GM11168 (cell line): ENCODE data around the gene LDLRAD4.
"Not testable (repeated sequence)": the region's sequence is repeated elsewhere in the genome, so short reads cannot be mapped to it uniquely, and the experiment has no call there.

ENCODE experiments used
- in situ Hi-C: fragments of 300-500 bp; cut with MboI; formaldehyde crosslinking; loops from one replicate; pipeline ENCODE4 v1.12.0; 2022; ENCODE audit warnings: low sequenced_read_pairs; ENCODE audit not compliant: unreplicated experiment

The LDLRAD4 gene

GRCh38 chr18:13608024-13608562 is 389.5 kb downstream of the LDLRAD4 start:
- in situ Hi-C loops: not testable (repeated sequence)

- in situ Hi-C loops: no loop called here
Measured at GRCh38 chr18:13608791-13609532, 390.4 kb downstream of the LDLRAD4 start.

DNA sequence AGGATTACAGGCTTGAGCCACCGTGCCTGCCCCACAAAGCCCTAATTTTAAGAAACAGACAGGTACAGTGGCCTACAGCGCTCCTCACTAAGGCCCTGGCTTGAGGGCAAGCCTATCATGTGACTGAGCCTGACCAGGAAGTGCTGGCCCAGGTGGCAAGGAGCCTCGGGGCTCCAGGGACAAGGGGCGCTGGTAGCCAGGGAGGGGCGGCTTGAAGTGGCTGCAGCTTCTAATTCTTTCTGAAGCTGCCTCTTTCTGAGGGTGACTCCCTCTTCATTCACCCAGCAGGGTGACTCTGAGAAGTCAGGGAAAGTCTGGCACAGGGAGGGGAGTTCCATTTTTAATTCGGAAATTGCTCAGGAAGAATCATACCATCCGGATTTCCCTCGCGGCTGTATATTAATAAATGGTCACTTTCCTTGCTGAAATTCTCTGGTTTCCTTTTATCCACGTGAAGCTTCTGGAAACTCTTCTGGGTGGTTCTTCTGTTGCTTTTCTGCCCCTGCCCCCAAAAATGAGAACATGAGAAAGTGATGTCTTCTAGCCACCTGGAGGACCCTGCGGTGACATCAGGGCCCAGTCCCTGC is 392.1 kb downstream of the LDLRAD4 start:
- in situ Hi-C loops: loop anchor here (5.0 kb wide), 1 partner anchor 33 kb away; no protein-coding TSS in a partner anchor

DNA sequence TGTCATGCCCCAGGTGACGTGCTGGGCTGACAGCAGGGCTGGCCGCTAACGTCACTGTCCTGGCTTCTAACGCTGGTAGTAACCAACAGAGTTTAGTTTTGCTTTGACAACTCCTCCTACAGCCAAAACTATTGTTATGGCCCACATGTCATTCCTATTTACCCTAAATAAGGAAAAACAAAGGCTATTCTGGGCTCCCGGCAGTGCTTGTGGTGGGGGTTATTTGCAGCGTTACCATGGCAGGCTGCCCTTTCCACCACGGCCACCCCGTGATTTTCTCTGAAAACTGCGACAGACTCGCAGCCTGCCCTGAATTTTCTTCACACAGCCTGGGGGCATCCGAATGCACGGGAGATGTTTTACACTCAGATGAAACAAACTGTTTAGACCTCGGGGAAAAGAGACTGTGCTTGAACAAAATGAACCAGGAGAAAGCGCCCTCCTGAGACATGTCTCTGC is 392.6 kb downstream of the LDLRAD4 start:
- in situ Hi-C loops: loop anchor here (5.0 kb wide), 1 partner anchor 34 kb away; no protein-coding TSS in a partner anchor

GRCh38 chr18:13611601-13612195 is 393.1 kb downstream of the LDLRAD4 start:
- in situ Hi-C loops: loop anchor here (5.0 kb wide), 1 partner anchor 34 kb away; no protein-coding TSS in a partner anchor

- in situ Hi-C loops: loop anchor here (5.0 kb wide), 1 partner anchor 35 kb away; no protein-coding TSS in a partner anchor
Measured at GRCh38 chr18:13612196-13612997, 393.8 kb downstream of the LDLRAD4 start.

- in situ Hi-C loops: loop anchor here (5.0 kb wide), 1 partner anchor 36 kb away; no protein-coding TSS in a partner anchor
Measured at GRCh38 chr18:13613099-13613498, 394.5 kb downstream of the LDLRAD4 start.

DNA sequence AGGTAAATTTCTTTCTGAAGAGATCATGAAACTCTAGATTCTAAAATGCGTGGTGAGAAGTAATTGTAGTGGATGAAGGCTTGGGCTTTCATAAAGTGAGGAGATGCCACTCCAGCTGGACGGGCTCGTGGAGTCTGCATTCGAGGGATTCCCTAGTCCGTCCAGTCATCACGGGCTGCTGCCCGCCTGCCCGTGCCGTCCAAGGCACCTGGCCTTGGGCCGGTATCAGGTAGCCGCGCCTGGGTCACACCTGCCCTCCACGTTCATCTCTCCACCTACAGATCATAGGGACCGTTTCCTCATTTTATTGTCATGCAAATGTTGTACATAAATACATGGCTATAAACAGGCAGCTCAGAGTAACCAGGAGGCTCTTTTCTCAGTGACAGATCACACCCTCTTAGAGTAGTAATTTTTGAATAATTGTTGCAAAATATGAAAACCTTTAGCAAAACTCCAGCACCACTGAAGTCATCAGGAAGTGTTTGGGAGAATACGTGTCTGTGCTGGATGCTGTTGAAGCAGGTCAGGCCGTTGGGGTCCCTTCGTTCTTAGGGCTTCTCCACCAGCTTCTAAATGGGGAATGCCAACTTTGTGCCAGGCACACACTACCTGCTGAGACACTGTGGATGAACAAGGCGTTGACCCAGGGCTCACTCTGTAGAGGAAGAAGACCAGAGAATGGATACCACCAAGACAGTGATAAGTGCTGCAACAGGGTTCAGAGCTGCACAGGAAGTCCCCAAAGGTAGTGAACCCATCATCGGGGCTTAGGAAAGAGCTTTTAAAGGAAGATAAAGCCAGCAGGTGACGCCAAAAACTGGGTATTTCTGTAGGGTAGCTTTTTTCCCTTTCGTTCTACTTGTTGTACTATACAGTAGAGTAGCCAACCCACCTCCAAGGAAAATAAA is 395.3 kb downstream of the LDLRAD4 start:
- in situ Hi-C loops: loop anchor here (5.0 kb wide), 1 partner anchor 37 kb away; no protein-coding TSS in a partner anchor

GRCh38 chr18:13614641-13615288 is 396.2 kb downstream of the LDLRAD4 start:
- in situ Hi-C loops: loop anchor here (5.0 kb wide), 1 partner anchor 37 kb away; no protein-coding TSS in a partner anchor

- in situ Hi-C loops: no loop called here
Measured at GRCh38 chr18:13615432-13615861, 396.9 kb downstream of the LDLRAD4 start.

DNA sequence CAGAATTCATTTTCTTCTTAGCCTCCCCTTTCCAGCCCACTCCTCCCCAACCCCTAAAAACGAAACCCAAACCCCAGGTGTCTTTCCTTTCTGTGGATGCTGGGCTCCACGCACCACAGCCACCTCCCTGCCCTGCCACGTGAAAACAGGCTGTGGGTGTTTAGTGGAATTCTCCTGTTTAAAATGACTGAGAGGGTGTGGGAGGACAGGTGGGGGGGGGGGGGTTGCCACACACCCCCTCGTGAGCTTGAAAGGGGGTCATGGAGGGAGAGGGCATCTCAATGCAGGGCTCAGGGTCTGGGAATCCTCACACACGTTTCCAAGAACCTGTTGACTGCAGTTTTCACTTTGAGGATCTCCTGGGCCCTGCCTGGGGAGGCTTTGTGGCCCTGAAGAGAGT is 397.5 kb downstream of the LDLRAD4 start:
- in situ Hi-C loops: no loop called here

- in situ Hi-C loops: no loop called here
Measured at GRCh38 chr18:13616525-13617035, 398.0 kb downstream of the LDLRAD4 start.

DNA sequence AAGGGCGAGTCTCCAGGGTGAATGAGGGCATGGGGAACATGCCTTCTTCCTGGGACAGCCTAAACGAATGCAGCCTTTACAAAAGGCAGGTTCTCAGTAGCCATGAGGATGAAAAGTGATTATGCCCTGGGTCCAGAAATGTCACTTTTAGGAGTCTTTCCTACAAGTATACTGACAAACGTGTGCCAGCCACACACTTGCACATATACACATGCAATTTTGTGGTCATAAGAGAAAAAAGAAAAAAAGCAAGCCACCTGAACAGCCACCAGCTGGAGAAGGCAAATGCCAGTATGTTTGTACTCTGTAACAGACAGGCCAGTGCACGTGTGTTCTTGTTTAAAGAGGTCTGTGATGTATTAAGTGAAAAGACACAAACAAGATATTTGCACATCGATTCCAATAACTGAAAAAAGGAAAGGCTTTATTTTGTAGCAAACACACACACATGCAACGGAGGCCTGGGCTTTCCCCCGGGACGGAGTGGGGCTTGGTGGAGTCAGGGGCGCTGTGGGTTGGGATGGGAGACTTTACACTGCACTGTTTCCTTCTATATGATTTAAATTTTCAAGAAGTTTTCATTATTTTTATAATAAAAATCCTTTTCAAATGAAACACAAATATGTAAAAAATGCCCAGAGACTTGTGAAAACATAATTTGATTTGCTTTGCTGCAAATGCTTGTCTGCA is 399.4 kb downstream of the LDLRAD4 start:
- in situ Hi-C loops: no loop called here

DNA sequence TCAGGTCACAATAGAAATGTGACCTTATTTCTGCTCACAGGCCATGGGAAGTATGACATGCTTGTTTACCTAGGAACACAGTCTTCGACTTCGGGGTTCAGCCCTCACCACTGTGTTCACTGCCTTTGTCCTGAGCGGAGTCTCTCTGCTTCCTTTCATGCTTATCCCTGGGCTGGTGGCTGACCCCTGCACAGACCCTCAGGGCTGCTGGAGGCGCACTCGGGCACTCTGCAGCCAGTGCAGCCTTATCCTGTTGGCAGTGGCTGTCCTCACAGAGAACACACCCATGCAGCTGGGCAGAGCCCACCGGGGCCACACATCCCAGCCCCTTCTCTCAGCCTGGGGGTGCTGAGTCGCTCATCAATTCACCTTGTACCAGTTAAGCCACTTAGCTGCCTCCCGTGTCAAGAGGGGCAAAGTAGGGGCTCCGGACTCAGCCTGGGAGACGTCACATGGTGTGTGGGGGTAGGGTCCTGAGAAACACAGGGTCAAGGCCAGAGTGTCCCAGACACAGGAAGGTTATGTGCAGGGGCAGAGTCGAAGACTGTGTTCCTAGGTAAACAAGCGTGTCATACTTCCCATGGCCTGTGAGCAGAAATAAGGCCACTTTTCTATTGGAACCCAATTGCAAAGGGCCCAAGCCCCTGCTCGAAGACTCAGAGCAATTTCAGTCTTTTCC is 400.3 kb downstream of the LDLRAD4 start:
- in situ Hi-C loops: no loop called here

GRCh38 chr18:13619505-13620205 is 401.1 kb downstream of the LDLRAD4 start:
- in situ Hi-C loops: no loop called here

- in situ Hi-C loops: no loop called here
Measured at GRCh38 chr18:13620206-13620672, 401.7 kb downstream of the LDLRAD4 start.
